OCI-LY7 (cell line): ENCODE data around the gene NDUFAF4.

ENCODE experiments used
- CTCF ChIP-seq: fragments of 200-600 bp; sonication (generic); conservative IDR thresholded peaks from 2 replicates; pipeline ENCODE4 v1.5.1; 2014; ENCODE audit warnings: mild to moderate bottlenecking, antibody characterized with exemption, low read length, moderate library complexity, mixed read lengths
- EZH2phosphoT487 ChIP-seq: fragments of 200-600 bp; sonication (generic); IDR thresholded peaks from 2 replicates; pipeline ENCODE4 v1.6.1; 2018; ENCODE audit warnings: low read depth, borderline replicate concordance, mild to moderate bottlenecking, mixed run types, antibody characterized with exemption, low read length, moderate library complexity, mixed read lengths

DNA sequence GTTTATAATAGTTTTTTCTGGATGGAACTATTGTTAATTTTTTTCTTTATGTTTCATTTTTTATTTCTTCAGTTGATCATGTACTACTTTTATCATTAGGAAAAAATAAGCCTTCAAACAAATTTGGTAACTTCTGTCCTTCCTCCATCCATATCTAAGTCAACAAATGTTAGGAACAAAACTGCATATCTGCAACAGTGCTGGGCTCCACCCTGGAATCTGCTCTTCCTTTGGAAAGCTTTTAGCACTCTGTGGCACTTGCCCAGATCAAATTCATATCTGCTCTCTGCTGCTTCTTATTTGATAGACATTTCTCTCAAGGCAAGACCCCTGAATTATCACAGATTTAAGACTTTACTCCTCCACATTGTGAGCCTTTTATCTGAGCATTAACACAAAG is 36.1 kb downstream of the NDUFAF4 start:
- no peak for TF ChIP-seq CTCF
- TF ChIP-seq EZH2phosphoT487, result no peak
